Caco-2 (cell line): ENCODE measurements around the gene UTF1. TPM values are rescaled to one million over a fixed set of nuclear protein-coding genes. Genes with fewer than 3 reads are reported as not detected.

ENCODE experiments used
- BruUV-seq: library from RNA; stranded (reverse); fragments of 400-500 nt; replicated peaks from 2 replicates; lab custom pipeline; 2021; lab: Mats Ljungman, UMichigan
- CTCF ChIA-PET: fragments of 300-600 bp; sonication (Branson Sonifier 250); formaldehyde crosslinking; loops from one replicate; lab custom pipeline; 2022; ENCODE audit warnings: antibody characterized with exemption; lab: Charles Lee
- POLR2A ChIA-PET: fragments of 300-600 bp; sonication (Branson Sonifier 250); formaldehyde crosslinking; loops from one replicate; lab custom pipeline; 2022; ENCODE audit warnings: antibody characterized with exemption; lab: Charles Lee
- DNase-seq, 2 experiments: peaks; one replicate each; pipeline versions ENCODE4 v3.0.0 to v3.0.0-alpha.2; 2020 to 2022
- H3K27me3 ChIP-seq: replicated peaks from 2 replicates; pipeline ENCODE4 v1.6.0; 2011; ENCODE audit warnings: low read length; ENCODE audit not compliant: control insufficient read depth, insufficient read depth
- H3K36me3 ChIP-seq: 2 replicates; pipeline ENCODE4 v1.5.1; 2011; ENCODE audit warnings: low read length; ENCODE audit not compliant: control insufficient read depth, insufficient read depth
- H3K4me1 ChIP-seq: fragments of 250-450 bp; sonication (Bioruptor Pico); 2 replicates; pipeline ENCODE4 v1.5.1; 2020; ENCODE audit warnings: mild to moderate bottlenecking
- H3K4me3 ChIP-seq: 2 replicates; pipeline ENCODE4 v1.5.1; 2011; ENCODE audit warnings: low read depth, mild to moderate bottlenecking, control low read depth, low read length
- H3K9me3 ChIP-seq: fragments of 250-450 bp; sonication (Bioruptor Pico); 2 replicates; pipeline ENCODE4 v1.5.1; 2020; ENCODE audit warnings: mild to moderate bottlenecking, moderate library complexity
- H3K27ac Mint-ChIP-seq: one replicate; pipeline ENCODE4 v1.8.0; 2022; ENCODE audit warnings: mixed read lengths; ENCODE audit not compliant: unreplicated experiment
- H3K27me3 Mint-ChIP-seq: one replicate; pipeline ENCODE4 v1.8.0; 2022; ENCODE audit warnings: mixed read lengths; ENCODE audit not compliant: insufficient read depth, unreplicated experiment
- H3K36me3 Mint-ChIP-seq: one replicate; pipeline ENCODE4 v1.8.0; 2022; ENCODE audit warnings: mild to moderate bottlenecking, mixed read lengths; ENCODE audit not compliant: insufficient read depth, unreplicated experiment
- H3K4me1 Mint-ChIP-seq: one replicate; pipeline ENCODE4 v1.8.0; 2022; ENCODE audit warnings: low read depth, mixed read lengths; ENCODE audit not compliant: unreplicated experiment
- H3K4me3 Mint-ChIP-seq: one replicate; pipeline ENCODE4 v1.8.0; 2022; ENCODE audit warnings: mild to moderate bottlenecking, moderate library complexity, mixed read lengths; ENCODE audit not compliant: unreplicated experiment
- H3K9me3 Mint-ChIP-seq: one replicate; pipeline ENCODE4 v1.8.0; 2022; ENCODE audit warnings: mixed read lengths; ENCODE audit not compliant: unreplicated experiment
- intact Hi-C: fragments of 100-400 bp; cut with micrococcal nuclease; formaldehyde crosslinking; loops from one replicate; pipeline ENCODE4 v1.10.0; 2022; ENCODE audit not compliant: unreplicated experiment
- total RNA-seq: library from RNA; stranded (reverse); gene quantifications from 2 replicates; pipeline ENCODE4 v1.2.3, GENCODE V29; 2022
- TF ChIP-seq, protein P1 (sequence below), 2 experiments: fragments of 200-600 bp in 1 of 2; IDR thresholded peaks; 1 replicate in 1 of 2; 2 replicates in 1 of 2; pipeline versions ENCODE4 v1.5.1 to v1.8.0; 2011 to 2022; ENCODE audit warnings: antibody characterized with exemption in 1 of 2, control low read depth in 1 of 2, inconsistent platforms in 1 of 2, low read depth in 1 of 2, low read length in 1 of 2, mild to moderate bottlenecking in 1 of 2, moderate library complexity in 1 of 2; ENCODE audit not compliant: insufficient read depth in 1 of 2, severe bottlenecking in 1 of 2, unreplicated experiment in 1 of 2

UTF1 gene
- total RNA-seq, 1 experiment from 2014 or later: not detected

DNA sequence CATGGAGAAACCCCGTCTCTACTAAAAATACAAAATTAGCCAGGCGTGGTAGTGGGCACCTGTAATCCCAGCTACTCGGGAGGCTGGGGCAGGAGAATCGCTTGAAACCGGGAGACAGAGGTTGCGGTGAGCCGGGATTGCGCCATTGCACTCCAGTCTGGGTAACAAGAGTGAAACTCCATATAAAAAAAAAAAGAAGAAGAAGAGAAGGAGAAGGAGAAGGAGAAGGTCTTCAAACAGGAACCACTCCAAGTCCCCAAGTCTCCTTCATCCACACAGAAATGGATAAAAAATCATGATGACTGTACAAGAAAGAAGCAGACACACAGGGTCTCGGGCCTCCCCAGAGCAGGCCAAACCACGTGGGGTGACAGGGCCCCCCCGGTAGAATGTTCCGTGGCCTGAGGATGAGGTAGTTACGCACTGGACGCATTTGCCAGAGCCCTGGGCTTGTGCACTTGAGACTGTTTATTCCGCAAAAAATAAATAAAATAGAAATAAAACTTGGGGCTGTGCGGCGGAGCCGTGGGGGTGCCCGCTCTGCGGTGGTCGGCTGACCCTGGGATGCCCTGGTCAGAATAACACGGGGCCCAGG lies 23.4 kb downstream of the UTF1 start:
- CTCF ChIA-PET: no interaction called here
- Mint-ChIP-seq H3K36me3 (no peaks in the 10 kb centered on the region), H3K4me1 (peaks cover 14% of the 10 kb centered on the region), H3K4me3 (no peak overlapping the region), H3K9me3 (no peaks in the 10 kb centered on the region), H3K27ac (no peak overlapping the region), H3K27me3 (no peaks in the 10 kb centered on the region)
- no peaks in the 10 kb centered on the region for H3K36me3 ChIP-seq
- peaks cover 13% of the 10 kb centered on the region; the same call in 1 of the 2 replicates for H3K4me1 ChIP-seq
- TF ChIP-seq, protein P1, sequence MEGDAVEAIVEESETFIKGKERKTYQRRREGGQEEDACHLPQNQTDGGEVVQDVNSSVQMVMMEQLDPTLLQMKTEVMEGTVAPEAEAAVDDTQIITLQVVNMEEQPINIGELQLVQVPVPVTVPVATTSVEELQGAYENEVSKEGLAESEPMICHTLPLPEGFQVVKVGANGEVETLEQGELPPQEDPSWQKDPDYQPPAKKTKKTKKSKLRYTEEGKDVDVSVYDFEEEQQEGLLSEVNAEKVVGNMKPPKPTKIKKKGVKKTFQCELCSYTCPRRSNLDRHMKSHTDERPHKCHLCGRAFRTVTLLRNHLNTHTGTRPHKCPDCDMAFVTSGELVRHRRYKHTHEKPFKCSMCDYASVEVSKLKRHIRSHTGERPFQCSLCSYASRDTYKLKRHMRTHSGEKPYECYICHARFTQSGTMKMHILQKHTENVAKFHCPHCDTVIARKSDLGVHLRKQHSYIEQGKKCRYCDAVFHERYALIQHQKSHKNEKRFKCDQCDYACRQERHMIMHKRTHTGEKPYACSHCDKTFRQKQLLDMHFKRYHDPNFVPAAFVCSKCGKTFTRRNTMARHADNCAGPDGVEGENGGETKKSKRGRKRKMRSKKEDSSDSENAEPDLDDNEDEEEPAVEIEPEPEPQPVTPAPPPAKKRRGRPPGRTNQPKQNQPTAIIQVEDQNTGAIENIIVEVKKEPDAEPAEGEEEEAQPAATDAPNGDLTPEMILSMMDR (IDR thresholded peaks at IDR 0.05; ENCODE audit: insufficient read depth in 1 of 2, low read depth in 1 of 2, low read length in 1 of 2, severe bottlenecking in 1 of 2, unreplicated experiment in 1 of 2): no peak
- H3K9me3 ChIP-seq: no peaks in the 10 kb centered on the region
- no peak for DNase-seq
- BruUV-seq: no TSS peak
- intact Hi-C loops: no loop called here
- POLR2A ChIA-PET: no interaction called here
- no peak overlapping the region for H3K4me3 ChIP-seq
- H3K27me3 ChIP-seq: no peaks in the 10 kb centered on the region

DNA sequence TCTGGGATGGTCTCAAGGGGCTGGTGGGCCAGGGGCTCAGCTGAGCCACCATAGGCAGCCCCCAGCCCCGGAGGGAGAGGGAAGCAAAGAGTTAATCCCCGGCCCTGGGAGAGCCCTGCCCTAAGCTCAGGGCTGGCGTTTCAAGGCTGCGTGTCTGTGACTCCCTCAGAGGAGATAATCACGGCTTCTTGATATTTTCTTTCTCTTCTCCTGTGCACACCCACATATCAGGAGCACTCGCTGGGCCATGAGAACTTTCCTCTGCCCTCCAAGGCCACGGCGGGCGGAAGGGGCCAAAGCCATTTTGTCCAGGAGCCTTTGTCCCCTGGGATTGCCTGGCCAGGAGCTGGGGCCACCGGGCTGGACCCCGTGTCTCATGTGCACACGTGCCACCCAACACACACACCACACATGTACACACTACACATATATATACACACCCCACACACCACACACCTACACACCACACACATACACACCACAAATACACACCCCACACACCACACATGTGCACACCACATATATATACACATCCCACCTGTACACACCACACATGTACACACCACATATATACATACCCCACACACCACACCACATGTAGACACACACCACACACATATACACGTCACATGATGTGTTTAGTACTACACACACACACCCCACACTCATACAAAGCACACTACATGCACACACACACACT lies 24.6 kb downstream of the UTF1 start:
- CTCF ChIA-PET: interaction anchor here (4.0 kb wide), 1 partner anchor 9 kb away, joined by 37 read pairs; no protein-coding TSS in a partner anchor
- Histone ChIP-seq H3K27me3 (no peaks in the 10 kb centered on the region), H3K4me3 (no peak overlapping the region), H3K36me3 (no peaks in the 10 kb centered on the region), H3K9me3 (no peaks in the 10 kb centered on the region), H3K4me1 (peaks cover 13% of the 10 kb centered on the region; the same call in 1 of the 2 replicates)
- Mint-ChIP-seq H3K27ac (no peak overlapping the region), H3K4me1 (peaks cover 20% of the 10 kb centered on the region), H3K27me3 (no peaks in the 10 kb centered on the region), H3K36me3 (no peaks in the 10 kb centered on the region), H3K9me3 (no peaks in the 10 kb centered on the region), H3K4me3 (no peak overlapping the region)
- TF ChIP-seq, protein P1 (IDR thresholded peaks at IDR 0.05; ENCODE audit: insufficient read depth in 1 of 2, low read depth in 1 of 2, low read length in 1 of 2, severe bottlenecking in 1 of 2, unreplicated experiment in 1 of 2): no peak
- POLR2A ChIA-PET: interaction anchor here (0.5 kb wide), 1 partner anchor 100 kb away, joined by 4 read pairs; no protein-coding TSS in a partner anchor
- no TSS peak for BruUV-seq
- DNase-seq: no peak
- intact Hi-C loops: no loop called here

DNA sequence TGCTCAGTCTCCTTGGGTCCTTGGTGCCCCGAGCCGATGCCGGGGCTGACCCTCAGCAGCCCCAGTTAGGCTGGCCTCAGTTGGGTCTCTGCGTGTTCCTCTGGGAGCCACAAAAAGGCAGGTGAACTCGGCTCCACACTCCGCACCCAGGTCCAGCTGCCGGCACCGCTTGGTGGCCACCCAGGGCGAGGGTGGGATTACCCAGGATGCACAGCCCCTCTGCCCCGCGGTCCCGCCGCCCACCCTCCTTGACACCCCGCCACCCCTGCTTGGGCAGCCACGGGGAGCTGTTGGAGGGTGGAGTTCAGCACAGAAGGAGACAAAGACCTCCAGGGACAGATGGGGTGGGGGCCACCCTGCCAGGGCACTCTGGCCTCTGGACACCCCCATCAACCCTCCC lies 25.3 kb downstream of the UTF1 start:
- no peak overlapping the region for H3K4me3 ChIP-seq
- H3K9me3 ChIP-seq: no peaks in the 10 kb centered on the region
- peaks cover 20% of the 10 kb centered on the region for H3K4me1 Mint-ChIP-seq
- TF ChIP-seq, protein P1 (IDR thresholded peaks at IDR 0.05; ENCODE audit: insufficient read depth in 1 of 2, low read depth in 1 of 2, low read length in 1 of 2, severe bottlenecking in 1 of 2, unreplicated experiment in 1 of 2): no peak
- POLR2A ChIA-PET: no interaction called here
- H3K36me3 ChIP-seq: no peaks in the 10 kb centered on the region
- DNase-seq: no peak
- H3K27me3 ChIP-seq: no peaks in the 10 kb centered on the region
- no peak overlapping the region for H3K27ac Mint-ChIP-seq
- no peaks in the 10 kb centered on the region for H3K36me3 Mint-ChIP-seq
- H3K27me3 Mint-ChIP-seq: no peaks in the 10 kb centered on the region
- peaks cover 13% of the 10 kb centered on the region; the same call in 1 of the 2 replicates for H3K4me1 ChIP-seq
- no peaks in the 10 kb centered on the region for H3K9me3 Mint-ChIP-seq
- CTCF ChIA-PET: interaction anchor here (4.0 kb wide), 1 partner anchor 9 kb away, joined by 37 read pairs; no protein-coding TSS in a partner anchor
- no peak overlapping the region for H3K4me3 Mint-ChIP-seq
- intact Hi-C loops: no loop called here
- BruUV-seq: no TSS peak
